HG03575 (cell line): ENCODE results near the gene TCF7.
A peak's percentile ranks its signal among the peaks of the same experiment; 100 is the strongest.

Experiments
- ATAC-seq: cut with Tn5 transposase; IDR thresholded peaks from one replicate; pipeline ENCODE4 v1.9.1; 2021; ENCODE audit not compliant: unreplicated experiment, insufficient number of reproducible peaks, low FRiP score; ENCODE audit errors: extremely low read depth

TCF7 gene

GRCh38 chr5:134127376-134127861, 12.9 kb downstream of the TCF7 start:
- no peak for ATAC-seq

GRCh38 chr5:134127988-134128647, 13.6 kb downstream of the TCF7 start:
- ATAC-seq = no peak

- ATAC-seq = no peak
Measured at GRCh38 chr5:134128648-134128995, 14.1 kb downstream of the TCF7 start.

- no peak for ATAC-seq
Measured at GRCh38 chr5:134129411-134130238, 15.1 kb downstream of the TCF7 start.

GRCh38 chr5:134130239-134130945, 15.9 kb downstream of the TCF7 start:
- ATAC-seq = no peak

GRCh38 chr5:134131165-134131564, 16.7 kb downstream of the TCF7 start:
- ATAC-seq = no peak

- ATAC-seq = no peak
Measured at GRCh38 chr5:134131578-134132350, 17.3 kb downstream of the TCF7 start.

GRCh38 chr5:134132372-134133187, 18.1 kb downstream of the TCF7 start:
- ATAC-seq = peak; percentile 37

- ATAC-seq = no peak
Measured at GRCh38 chr5:134133188-134133994, 18.9 kb downstream of the TCF7 start.

- no peak for ATAC-seq
Measured at GRCh38 chr5:134133995-134134541, 19.6 kb downstream of the TCF7 start.

- ATAC-seq = no peak
Measured at GRCh38 chr5:134135091-134135655, 20.7 kb downstream of the TCF7 start.

- no peak for ATAC-seq
Measured at GRCh38 chr5:134136221-134136631, 21.7 kb downstream of the TCF7 start.

- no peak for ATAC-seq
Measured at GRCh38 chr5:134136771-134137170, 22.3 kb downstream of the TCF7 start.

- no peak for ATAC-seq
Measured at GRCh38 chr5:134138416-134139376, 24.2 kb downstream of the TCF7 start.

- no peak for ATAC-seq
Measured at GRCh38 chr5:134139377-134139851, 24.9 kb downstream of the TCF7 start.
